Activated CD8-positive, alpha-beta T cell treated with anti-CD3 and anti-CD28 coated beads for 36 hours (primary cell): Measurements from ENCODE around the gene FAR1. TPM values are rescaled to one million over a fixed set of nuclear protein-coding genes. Genes with fewer than 3 reads are reported as not detected.

Experiments used
- ATAC-seq: fragments of 200-7000 bp; cut with Tn5 transposase; one replicate; pipeline ENCODE4 v1.10.0; 2021; ENCODE audit warnings: mild to moderate bottlenecking, moderate library complexity
- CTCF ChIA-PET: fragments of 350-600 bp; sonication (Branson Sonifier 250); formaldehyde crosslinking; loops from one replicate; lab custom pipeline; 2021; ENCODE audit warnings: antibody characterized with exemption; lab: Charles Lee
- POLR2A ChIA-PET: fragments of 350-600 bp; sonication (Branson Sonifier 250); formaldehyde crosslinking; loops from one replicate; lab custom pipeline; 2021; ENCODE audit warnings: antibody characterized with exemption; lab: Charles Lee
- DNase-seq: peaks from one replicate; pipeline ENCODE4 v3.0.0-alpha.2; 2020
- H3K27ac Mint-ChIP-seq: one replicate; pipeline ENCODE4 v1.8.0; 2021; ENCODE audit warnings: mild to moderate bottlenecking, mixed read lengths
- H3K27me3 Mint-ChIP-seq: one replicate; pipeline ENCODE4 v1.8.0; 2021; ENCODE audit warnings: mixed read lengths
- H3K36me3 Mint-ChIP-seq: one replicate; pipeline ENCODE4 v1.8.0; 2021; ENCODE audit warnings: low read depth, mixed read lengths
- H3K4me1 Mint-ChIP-seq: one replicate; pipeline ENCODE4 v1.8.0; 2021; ENCODE audit warnings: low read depth, mixed read lengths
- H3K4me3 Mint-ChIP-seq: one replicate; pipeline ENCODE4 v1.8.0; 2021; ENCODE audit warnings: mild to moderate bottlenecking, moderate library complexity, mixed read lengths
- H3K9me3 Mint-ChIP-seq: one replicate; pipeline ENCODE4 v1.8.0; 2021; ENCODE audit warnings: mixed read lengths
- CTCF ChIP-seq: fragments of 200-600 bp; IDR thresholded peaks from one replicate; pipeline ENCODE4 v1.8.0; 2022; ENCODE audit warnings: antibody characterized with exemption, mild to moderate bottlenecking
- intact Hi-C: fragments of 100-400 bp; cut with micrococcal nuclease; formaldehyde crosslinking; loops from one replicate; pipeline ENCODE4 v1.10.0; 2022
- total RNA-seq, 2 experiments: library from RNA; stranded (reverse); gene quantifications; one replicate each; pipeline ENCODE4 v1.2.3, GENCODE V29; 2021

Gene FAR1
- total RNA-seq, 2 experiments from 2014 or later = 44.0 to 44.7 TPM

DNA sequence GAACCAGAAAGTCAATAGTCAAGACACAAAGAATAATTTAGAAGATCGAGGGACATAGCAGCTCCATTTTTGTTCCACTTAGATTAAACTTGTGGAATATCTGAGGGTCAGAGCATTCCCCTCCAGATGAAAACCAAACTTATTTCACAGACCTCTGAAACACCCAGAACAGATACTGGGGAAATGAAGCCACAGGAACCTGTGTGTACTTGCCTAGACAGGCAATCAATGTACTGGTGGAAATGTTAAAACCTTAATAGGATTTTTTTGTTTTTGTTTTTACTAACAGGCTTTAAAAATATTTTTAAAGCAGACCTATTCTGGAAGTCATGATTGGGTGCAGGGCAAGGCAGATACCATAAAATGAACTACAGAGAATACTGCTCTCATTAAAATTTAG is 4.1 kb upstream of the FAR1 start:
- intact Hi-C loops = no loop called here
- Mint-ChIP-seq H3K9me3 (peaks cover 3% of the 10 kb centered on the region), H3K27ac (no peak overlapping the region), H3K36me3 (peaks cover 6% of the 10 kb centered on the region), H3K4me1 (peaks cover 10% of the 10 kb centered on the region), H3K27me3 (peaks cover 5% of the 10 kb centered on the region), H3K4me3 (no peak overlapping the region)
- DNase-seq = no peak
- no peak for ATAC-seq
- CTCF ChIA-PET = no interaction called here
- no peak for TF ChIP-seq CTCF
- POLR2A ChIA-PET = no interaction called here

- H3K9me3 Mint-ChIP-seq = no peaks in the 10 kb centered on the region
- POLR2A ChIA-PET = interaction anchor here (1.4 to 1.6 kb wide), 2 partner anchors 11 to 204 kb away, joined by 4 to 5 read pairs; partner anchors contain the start of gene BTBD10
- no peak for TF ChIP-seq CTCF
- peaks cover 22% of the 10 kb centered on the region for H3K36me3 Mint-ChIP-seq
- DNase-seq = no peak
- peaks cover 27% of the 10 kb centered on the region for H3K4me1 Mint-ChIP-seq
- H3K4me3 Mint-ChIP-seq = no peak overlapping the region
- H3K27ac Mint-ChIP-seq = no peak overlapping the region
- H3K27me3 Mint-ChIP-seq = peaks cover 5% of the 10 kb centered on the region
- intact Hi-C loops = no loop called here
- no peak for ATAC-seq
- CTCF ChIA-PET = interaction anchor here (1.1 to 1.7 kb wide), 3 partner anchors 27 to 332 kb away, joined by 3 to 6 read pairs (median 3); no protein-coding TSS in a partner anchor
Measured at GRCh38 chr11:13666708-13667107, 1.8 kb upstream of the FAR1 start.

DNA sequence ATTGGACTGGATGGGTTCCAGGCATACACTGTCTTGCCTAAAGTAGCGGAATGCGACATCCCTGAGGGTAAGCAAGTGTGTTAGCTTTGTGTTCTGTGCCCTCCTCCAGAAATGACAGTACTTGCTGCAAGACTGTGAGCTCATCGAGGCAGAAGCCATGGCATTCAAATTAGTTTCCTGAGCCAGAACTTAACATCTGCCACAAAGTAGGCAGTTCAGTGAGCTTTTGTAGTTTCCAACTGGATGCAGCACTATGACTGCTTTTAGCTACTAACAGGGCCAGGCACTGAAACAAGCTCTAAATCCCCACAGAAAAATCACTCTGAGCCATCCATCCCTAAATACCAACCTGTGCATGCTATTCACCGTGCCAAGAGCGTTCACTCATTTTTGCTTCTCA is 1.2 kb upstream of the FAR1 start:
- Mint-ChIP-seq H3K4me3 (peak overlapping the region; percentile 78), H3K27ac (peak overlapping the region; percentile 79), H3K4me1 (peaks cover 32% of the 10 kb centered on the region), H3K27me3 (peaks cover 3% of the 10 kb centered on the region), H3K36me3 (peaks cover 26% of the 10 kb centered on the region), H3K9me3 (no peaks in the 10 kb centered on the region)
- DNase-seq = no peak
- ChIA-PET POLR2A (interaction anchor here (1.4 to 1.6 kb wide), 2 partner anchors 10 to 204 kb away, joined by 4 to 5 read pairs; partner anchors contain the start of gene BTBD10), CTCF (interaction anchor here (0.8 to 1.7 kb wide), 6 partner anchors 9 to 332 kb away, joined by 3 to 6 read pairs (median 3); no protein-coding TSS in a partner anchor)
- intact Hi-C loops = no loop called here
- ATAC-seq = no peak
- no peak for TF ChIP-seq CTCF

DNA sequence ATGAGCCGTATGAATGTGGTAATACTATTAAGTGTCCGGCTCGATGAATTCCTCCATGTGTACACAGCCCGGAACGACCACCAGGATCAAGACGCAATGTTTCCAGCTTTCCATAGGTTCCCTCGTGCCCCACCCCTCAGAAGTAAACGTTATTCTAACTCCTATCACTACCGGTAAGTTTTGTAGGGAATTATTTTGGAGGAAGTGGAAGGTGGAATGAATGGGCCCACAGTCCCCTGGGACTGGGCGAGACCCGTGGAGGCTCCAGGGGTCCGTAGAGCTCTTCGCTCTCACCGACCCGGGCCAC is 720 bp upstream of the FAR1 start:
- no peak for ATAC-seq
- no peak for DNase-seq
- CTCF ChIA-PET = interaction anchor here (0.8 to 1.7 kb wide), 5 partner anchors 8 to 333 kb away, joined by 3 to 6 read pairs (median 3); no protein-coding TSS in a partner anchor
- H3K36me3 Mint-ChIP-seq = peaks cover 30% of the 10 kb centered on the region
- H3K4me1 Mint-ChIP-seq = peaks cover 38% of the 10 kb centered on the region
- no peaks in the 10 kb centered on the region for H3K9me3 Mint-ChIP-seq
- H3K27ac Mint-ChIP-seq = peak overlapping the region; percentile 79
- intact Hi-C loops = no loop called here
- peak overlapping the region; percentile 78 for H3K4me3 Mint-ChIP-seq
- no peak for TF ChIP-seq CTCF
- peaks cover 3% of the 10 kb centered on the region for H3K27me3 Mint-ChIP-seq
- POLR2A ChIA-PET = interaction anchor here (0.5 to 1.6 kb wide), 3 partner anchors 10 to 205 kb away, joined by 4 to 5 read pairs (median 5); partner anchors contain the start of gene BTBD10

- Mint-ChIP-seq H3K9me3 (no peaks in the 10 kb centered on the region), H3K4me3 (peak overlapping the region; percentile 86), H3K36me3 (peaks cover 36% of the 10 kb centered on the region), H3K4me1 (peaks cover 40% of the 10 kb centered on the region), H3K27me3 (peaks cover 2% of the 10 kb centered on the region), H3K27ac (peak overlapping the region; percentile 95)
- no peak for TF ChIP-seq CTCF
- intact Hi-C loops = no loop called here
- ChIA-PET CTCF (interaction anchor here (0.7 kb wide), 1 partner anchor 208 kb away, joined by 3 read pairs; no protein-coding TSS in a partner anchor), POLR2A (interaction anchor here (0.6 to 1.6 kb wide), 2 partner anchors 9 to 12 kb away, joined by 3 to 4 read pairs; no protein-coding TSS in a partner anchor)
- ATAC-seq (peak; percentile 1), DNase-seq (peak; percentile 63)
Measured at GRCh38 chr11:13668957-13669521, 571 bp downstream of the FAR1 start.
